Stimulated activated CD4-positive, alpha-beta T cell treated with anti-CD3 and anti-CD28 coated beads, Interleukin-12 subunit alpha, Interleukin-12 subunit beta, amount 100 ng/mL, for 48 hours (primary cell): ENCODE measurements around the gene SPTA1.
"Not testable (repeated sequence)": the region's sequence is repeated elsewhere in the genome, so short reads cannot be mapped to it uniquely, and the experiment has no call there.

ENCODE experiments used
- DNase-seq, 3 donors: peaks; one replicate each; pipeline ENCODE4 v3.0.0-alpha.2; 2020; ENCODE audit warnings: low read depth in 2 of 3, low spot score in 1 of 3

The SPTA1 gene

GRCh38 chr1:158686111-158687009, at the start of gene SPTA1:
TSS of gene SPTA1 (minus strand) at chr1:158686715. CDS start at chr1:158686517, 198 bp downstream.
- no peak for DNase-seq

- no peak for DNase-seq
Observed at GRCh38 chr1:158735848-158736247, 49.3 kb upstream of the SPTA1 start.

GRCh38 chr1:158732524-158732923, 46.0 kb upstream of the SPTA1 start:
- DNase-seq, result no peak

- no peak for DNase-seq
Observed at GRCh38 chr1:158731707-158732106, 45.2 kb upstream of the SPTA1 start.

- no peak for DNase-seq
Observed at GRCh38 chr1:158730453-158730852, 43.9 kb upstream of the SPTA1 start.

GRCh38 chr1:158728510-158729225, 42.2 kb upstream of the SPTA1 start:
- DNase-seq, result no peak

- no peak for DNase-seq
Observed at GRCh38 chr1:158724442-158724841, 37.9 kb upstream of the SPTA1 start.

- DNase-seq, result no peak
Observed at GRCh38 chr1:158720620-158721019, 34.1 kb upstream of the SPTA1 start, which contains the start of gene OR6K3. TSS of gene OR6K3 (minus strand) at chr1:158720720. CDS start at chr1:158718115, 2,605 bp downstream.

GRCh38 chr1:158719664-158720063, 33.1 kb upstream of the SPTA1 start:
- no peak for DNase-seq

GRCh38 chr1:158717344-158717743, 30.8 kb upstream of the SPTA1 start:
- no peak for DNase-seq

- no peak for DNase-seq
Observed at GRCh38 chr1:158716335-158716734, 29.8 kb upstream of the SPTA1 start.

GRCh38 chr1:158714754-158715153, 28.2 kb upstream of the SPTA1 start:
- no peak for DNase-seq

GRCh38 chr1:158711098-158711497, 24.6 kb upstream of the SPTA1 start:
- DNase-seq, result no peak

GRCh38 chr1:158706096-158706495, 19.6 kb upstream of the SPTA1 start:
- DNase-seq, result no peak

- DNase-seq, result no peak
Observed at GRCh38 chr1:158700552-158700951, 14.0 kb upstream of the SPTA1 start, which contains the start of gene OR6K2. TSS of gene OR6K2 (minus strand) at chr1:158700652. CDS start at chr1:158700652, 0 bp downstream.

GRCh38 chr1:158694596-158694995, 8.1 kb upstream of the SPTA1 start:
- no peak for DNase-seq

GRCh38 chr1:158692356-158692755, 5.8 kb upstream of the SPTA1 start:
- no peak for DNase-seq

- DNase-seq, result no peak
Observed at GRCh38 chr1:158691907-158692306, 5.4 kb upstream of the SPTA1 start.

GRCh38 chr1:158691149-158691548, 4.6 kb upstream of the SPTA1 start:
- not testable (repeated sequence) for DNase-seq

GRCh38 chr1:158689875-158690274, 3.4 kb upstream of the SPTA1 start:
- DNase-seq, result no peak

GRCh38 chr1:158689110-158689509, 2.6 kb upstream of the SPTA1 start:
- DNase-seq, result no peak

GRCh38 chr1:158688343-158688742, 1.8 kb upstream of the SPTA1 start:
- not testable (repeated sequence) for DNase-seq
